Thymus (tissue), 14 donors: Measurements from ENCODE around the gene PKN2. TPM values are rescaled to one million over a fixed set of nuclear protein-coding genes. Genes with fewer than 3 reads are reported as not detected.

Experiments used
- DNase-seq, 9 donors: peaks; one replicate each; pipeline ENCODE4 v3.0.0-alpha.2; 2013; ENCODE audit warnings: low spot score in 9 of 9, low read depth in 6 of 9, missing footprints in 1 of 9
- H3K27ac ChIP-seq, 2 donors: one replicate each; pipeline ENCODE4 v1.5.1; 2013; ENCODE audit warnings: control low read depth in 1 of 2, low read depth in 1 of 2, low read length in 1 of 2, mild to moderate bottlenecking in 1 of 2, moderate library complexity in 1 of 2
- H3K27me3 ChIP-seq, 2 donors: one replicate each; pipeline ENCODE4 v1.5.1; 2013; ENCODE audit warnings: low read length in 1 of 2; ENCODE audit not compliant: control insufficient read depth in 2 of 2, insufficient read depth in 1 of 2
- H3K36me3 ChIP-seq, 2 donors: one replicate each; pipeline ENCODE4 v1.5.1; 2013; ENCODE audit warnings: low read length in 1 of 2, mild to moderate bottlenecking in 1 of 2, moderate library complexity in 1 of 2; ENCODE audit not compliant: control insufficient read depth in 2 of 2, insufficient read depth in 2 of 2
- H3K4me1 ChIP-seq, 2 donors: one replicate each; pipeline ENCODE4 v1.5.1; 2013; ENCODE audit warnings: low read length in 2 of 2; ENCODE audit not compliant: control insufficient read depth in 2 of 2, insufficient read depth in 2 of 2
- H3K4me3 ChIP-seq, 2 donors: one replicate each; pipeline ENCODE4 v1.5.1; 2013; ENCODE audit warnings: low read length in 2 of 2, control low read depth in 1 of 2, mild to moderate bottlenecking in 1 of 2
- H3K9me3 ChIP-seq, 2 donors: one replicate each; pipeline ENCODE4 v1.5.1; 2013; ENCODE audit warnings: low read length in 1 of 2, mild to moderate bottlenecking in 1 of 2; ENCODE audit not compliant: control insufficient read depth in 2 of 2, insufficient read depth in 1 of 2
- WGBS: extraction: QIAGEN DNeasy Blood & Tissue Kit; methylation state at CpG from one replicate; pipeline ENCODE4 v1.1.7; 2013; 5-methylcytosine and 5-hydroxymethylcytosine counted together
- long read RNA-seq, 10 donors: transcript quantifications; one replicate each; lab custom pipeline, GENCODE V29; 2026
- polyA plus RNA-seq: library from polyadenylated mRNA; stranded (reverse); fragments of 200-250 nt; gene quantifications from one replicate; pipeline ENCODE4 v1.2.3, GENCODE V29; 2013
- total RNA-seq: library from RNA; stranded (reverse); fragments of 120-200 nt; gene quantifications from one replicate; pipeline ENCODE4 v1.2.4, GENCODE V29; 2013
- donor health status: healthy.

Gene PKN2
- total RNA-seq, result 27.5 TPM
- 26.0 TPM for polyA plus RNA-seq
- long read RNA-seq, donor 1, result 0 reads
- long read RNA-seq, donor 2, full-length matches to known transcripts, result 6 of 22 reads
- long read RNA-seq, donor 2, partial matches to known transcripts, result 16 of 22 reads
- long read RNA-seq, donor 2, other reads (novel, unspliced or antisense), result 0 of 22 reads
- long read RNA-seq, donor 3, full-length matches to known transcripts, result 8 of 20 reads
- long read RNA-seq, donor 3, partial matches to known transcripts, result 12 of 20 reads
- long read RNA-seq, donor 3, other reads (novel, unspliced or antisense), result 0 of 20 reads
- long read RNA-seq, donor 4, partial matches to known transcripts, result 9 of 10 reads
- long read RNA-seq, donor 4, other reads (novel, unspliced or antisense), result 0 of 10 reads
- long read RNA-seq, donor 5, partial matches to known transcripts, result 18 of 22 reads
- long read RNA-seq, donor 5, other reads (novel, unspliced or antisense), result 0 of 22 reads
- long read RNA-seq, donor 6, full-length matches to known transcripts, result 6 of 6 reads
- long read RNA-seq, donor 6, partial matches to known transcripts, result 0 of 6 reads
- long read RNA-seq, donor 6, other reads (novel, unspliced or antisense), result 0 of 6 reads
- long read RNA-seq, donor 7, full-length matches to known transcripts, result 6 of 6 reads
- long read RNA-seq, donor 7, partial matches to known transcripts, result 0 of 6 reads
- long read RNA-seq, donor 7, other reads (novel, unspliced or antisense), result 0 of 6 reads
- long read RNA-seq, donor 8, partial matches to known transcripts, result 0 of 1 reads
- long read RNA-seq, donor 8, other reads (novel, unspliced or antisense), result 0 of 1 reads
- long read RNA-seq, donor 9, full-length matches to known transcripts, result 2 of 2 reads
- long read RNA-seq, donor 9, partial matches to known transcripts, result 0 of 2 reads
- long read RNA-seq, donor 9, other reads (novel, unspliced or antisense), result 0 of 2 reads
- long read RNA-seq, donor 10, full-length matches to known transcripts, result 4 of 4 reads
- long read RNA-seq, donor 10, partial matches to known transcripts, result 0 of 4 reads
- long read RNA-seq, donor 10, other reads (novel, unspliced or antisense), result 0 of 4 reads

DNA sequence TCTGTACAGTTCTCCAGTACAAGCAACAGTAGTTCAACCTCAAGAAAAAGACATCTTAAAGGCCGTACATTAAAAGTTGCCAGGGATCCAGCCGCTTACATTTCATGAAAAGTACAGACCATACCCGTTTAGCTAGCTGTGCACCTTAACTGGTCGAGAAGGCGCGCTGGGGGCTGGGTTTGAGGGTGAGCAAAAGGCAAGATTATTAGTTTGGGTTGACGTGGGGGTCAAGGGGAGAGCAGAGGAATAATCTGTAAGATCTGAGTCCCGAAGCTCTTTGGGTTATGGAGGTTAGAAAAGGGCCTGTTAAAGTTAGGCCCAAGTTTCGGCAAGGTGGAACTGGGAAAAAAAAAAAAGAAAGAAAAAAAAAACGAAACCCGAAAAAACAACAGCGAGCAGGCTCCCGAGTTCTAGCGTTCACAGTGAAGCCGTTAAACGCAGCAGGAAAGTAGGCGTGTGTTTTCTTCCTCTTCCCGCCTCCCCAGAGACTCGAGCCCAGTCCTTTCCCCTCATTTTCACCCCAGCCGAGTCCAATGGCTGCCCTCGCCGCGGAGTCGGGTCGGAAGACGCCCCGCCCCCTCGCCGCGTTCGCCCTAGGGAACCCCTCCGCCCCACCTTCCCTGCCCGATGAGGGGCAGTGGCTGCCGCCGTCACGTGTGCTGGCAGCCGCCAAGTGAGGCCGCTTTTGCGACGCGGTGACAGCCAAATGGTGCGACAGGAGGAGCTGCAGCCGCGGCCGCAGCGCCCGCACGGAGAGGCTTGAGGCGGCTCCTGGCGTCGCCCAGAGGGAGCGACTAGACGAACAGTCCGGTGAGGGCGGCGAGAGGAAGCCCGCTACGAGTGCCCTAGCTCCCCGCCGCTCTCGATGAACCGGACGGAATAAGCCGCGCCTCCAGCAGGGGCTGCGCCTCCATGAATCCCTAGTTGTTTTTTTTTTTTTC lies at the start of gene PKN2:
TSS of gene PKN2 (plus strand) at position 733 of the 941 bp plus-strand sequence. CDS start 308 bp downstream, outside the sequence.
- under 1% methylated on average over 66 of the region's 66 CpGs for WGBS

DNA sequence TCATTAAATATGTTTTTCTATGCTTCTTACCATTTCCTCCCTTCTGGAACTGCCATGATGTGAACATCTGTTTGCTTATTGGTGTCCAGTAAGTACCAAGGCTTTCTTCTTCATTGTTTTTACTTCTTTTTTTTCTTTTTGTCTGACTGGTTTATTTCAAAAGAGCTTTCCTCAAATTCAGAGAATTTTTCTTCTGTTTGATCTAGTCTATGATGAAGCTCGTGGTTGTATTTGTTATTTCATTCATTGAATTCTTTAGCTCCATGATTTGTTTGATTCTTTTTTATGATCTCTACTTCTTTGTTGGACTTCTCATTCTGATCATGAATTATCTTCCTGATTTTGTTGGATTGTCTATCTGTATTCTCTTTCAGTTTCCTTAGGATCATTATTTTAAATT lies 49.5 kb upstream of the PKN2 start:
- H3K27ac ChIP-seq, result no peak overlapping the region
- H3K27me3 ChIP-seq, result no peaks in the 10 kb centered on the region
- WGBS, result 91% methylated on average over 1 of the region's 1 CpG
- no peak for DNase-seq
- H3K36me3 ChIP-seq, result no peaks in the 10 kb centered on the region
- peaks cover 0 to 5% of the 10 kb centered on the region in 2 donors for H3K9me3 ChIP-seq
- H3K4me3 ChIP-seq, result no peak overlapping the region
- H3K4me1 ChIP-seq, result no peaks in the 10 kb centered on the region

More for the DNA sequence above, at the start of gene PKN2:
- peak; percentile 90 to 99 (median 98) for DNase-seq
- Histone ChIP-seq H3K4me1 (peaks cover 6 to 8% of the 10 kb centered on the region in 2 donors), H3K27me3 (no peaks in the 10 kb centered on the region), H3K4me3 (peak within 1 kb of the TSS; percentile 79 to 96), H3K36me3 (no peaks in the 10 kb centered on the region), H3K27ac (peak within 1 kb of the TSS; percentile 98 to 99), H3K9me3 (no peaks in the 10 kb centered on the region)

DNA sequence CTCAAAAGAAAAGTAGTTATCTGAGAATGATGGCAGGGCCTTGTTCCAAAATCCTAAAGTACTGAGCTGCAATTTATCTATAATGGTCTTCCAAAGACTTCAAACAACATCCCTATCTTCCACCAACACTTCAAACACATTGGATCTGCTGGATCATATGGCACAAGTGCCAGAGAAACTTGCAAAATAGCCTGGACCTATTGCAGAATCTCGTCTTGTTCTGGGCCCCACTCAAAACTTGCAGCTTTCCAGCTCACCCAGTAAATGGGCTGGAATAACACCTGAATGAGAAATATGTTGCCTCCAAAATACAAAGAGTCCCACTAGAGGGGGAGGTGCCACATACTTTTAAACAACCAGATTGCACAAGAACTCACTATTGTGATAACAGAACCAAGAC lies 44.0 kb upstream of the PKN2 start:
- WGBS, result 97% methylated on average over 1 of the region's 1 CpG
- no peak overlapping the region for H3K27ac ChIP-seq
- DNase-seq, result no peak
- no peaks in the 10 kb centered on the region for H3K4me1 ChIP-seq
- no peaks in the 10 kb centered on the region for H3K27me3 ChIP-seq
- peaks cover 0 to 4% of the 10 kb centered on the region in 2 donors for H3K9me3 ChIP-seq
- H3K4me3 ChIP-seq, result no peak overlapping the region
- no peaks in the 10 kb centered on the region for H3K36me3 ChIP-seq

DNA sequence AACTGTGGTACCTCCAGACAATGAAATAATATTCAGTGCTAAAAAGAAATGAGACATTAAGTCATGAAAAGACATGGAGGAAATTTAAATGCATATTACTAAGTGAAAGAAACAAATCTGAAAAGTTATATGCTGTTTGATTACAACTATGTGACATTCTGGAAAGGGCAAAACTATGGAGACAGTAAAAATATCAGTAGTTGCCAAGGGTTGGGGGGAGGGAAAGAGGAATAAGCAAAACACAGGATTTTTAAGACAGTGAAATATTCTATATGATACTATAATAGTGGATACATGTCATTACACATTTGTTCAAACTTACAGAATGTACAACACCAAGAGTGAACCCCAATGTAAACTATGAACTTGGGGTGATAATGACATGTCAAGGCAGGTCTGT lies 38.2 kb upstream of the PKN2 start:
- Histone ChIP-seq H3K27me3 (no peaks in the 10 kb centered on the region), H3K9me3 (no peaks in the 10 kb centered on the region), H3K4me3 (no peak overlapping the region), H3K36me3 (no peaks in the 10 kb centered on the region), H3K27ac (no peak overlapping the region), H3K4me1 (no peaks in the 10 kb centered on the region)
- no peak for DNase-seq

DNA sequence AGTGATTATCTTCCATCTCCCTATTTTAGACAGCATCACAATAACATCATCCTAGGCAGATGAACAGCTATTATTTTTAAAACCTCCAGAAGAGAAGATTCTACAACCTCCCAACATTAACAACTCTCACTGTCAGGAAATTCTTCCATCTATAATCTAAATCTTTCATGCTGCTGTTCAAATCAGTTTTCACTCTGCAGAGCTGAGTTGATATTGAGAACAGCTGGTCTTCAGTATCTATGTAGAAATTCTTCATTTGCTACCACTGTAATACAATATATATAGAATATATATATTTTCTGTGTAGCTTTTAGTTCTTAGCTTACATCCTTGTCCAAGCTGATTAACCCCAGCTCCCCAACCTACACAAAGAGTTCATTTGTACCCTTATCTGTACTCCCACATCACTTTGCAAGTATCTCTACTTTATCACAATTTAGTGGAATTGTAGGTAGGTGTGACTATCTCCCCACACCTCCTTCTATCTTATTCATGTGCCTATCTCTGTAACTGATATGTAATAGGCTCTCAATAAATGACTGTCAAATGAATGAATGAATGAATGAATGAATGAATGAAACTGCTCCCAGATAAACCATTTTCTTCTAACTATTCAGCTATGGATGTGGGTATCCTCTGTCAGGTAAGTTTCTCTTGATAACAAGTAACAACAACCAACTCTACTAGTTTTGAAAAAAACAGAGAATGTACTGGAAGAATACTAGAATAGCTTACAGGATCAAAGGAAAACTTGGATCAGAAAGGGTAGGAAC lies 37.4 kb upstream of the PKN2 start:
- H3K4me1 ChIP-seq, result no peaks in the 10 kb centered on the region
- no peaks in the 10 kb centered on the region for H3K27me3 ChIP-seq
- H3K27ac ChIP-seq, result no peak overlapping the region
- no peaks in the 10 kb centered on the region for H3K36me3 ChIP-seq
- H3K9me3 ChIP-seq, result no peaks in the 10 kb centered on the region
- no peak for DNase-seq
- no peak overlapping the region for H3K4me3 ChIP-seq

DNA sequence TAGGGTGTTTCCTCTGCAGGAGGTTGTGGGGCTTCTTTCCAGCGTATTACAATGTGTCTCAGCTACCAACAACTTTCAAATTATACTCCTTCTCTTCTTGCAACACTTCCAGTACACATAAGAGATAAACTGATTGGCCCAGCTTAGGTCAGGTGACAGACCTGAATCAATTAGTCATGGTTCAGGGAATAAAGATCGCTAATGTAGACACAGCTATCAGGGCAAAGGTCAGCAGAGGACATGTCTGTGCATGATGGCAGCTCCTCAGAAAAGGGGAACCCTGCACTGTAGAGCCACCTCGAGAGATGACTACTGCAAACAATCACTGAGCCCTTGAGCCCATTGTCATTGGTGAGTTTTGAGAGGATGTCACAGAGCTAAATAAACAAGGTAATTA lies 36.8 kb upstream of the PKN2 start:
- Histone ChIP-seq H3K27me3 (no peaks in the 10 kb centered on the region), H3K4me3 (no peak overlapping the region), H3K9me3 (no peaks in the 10 kb centered on the region), H3K27ac (no peak overlapping the region), H3K36me3 (no peaks in the 10 kb centered on the region), H3K4me1 (no peaks in the 10 kb centered on the region)
- WGBS, result 93% methylated on average over 3 of the region's 3 CpGs
- DNase-seq, result no peak

DNA sequence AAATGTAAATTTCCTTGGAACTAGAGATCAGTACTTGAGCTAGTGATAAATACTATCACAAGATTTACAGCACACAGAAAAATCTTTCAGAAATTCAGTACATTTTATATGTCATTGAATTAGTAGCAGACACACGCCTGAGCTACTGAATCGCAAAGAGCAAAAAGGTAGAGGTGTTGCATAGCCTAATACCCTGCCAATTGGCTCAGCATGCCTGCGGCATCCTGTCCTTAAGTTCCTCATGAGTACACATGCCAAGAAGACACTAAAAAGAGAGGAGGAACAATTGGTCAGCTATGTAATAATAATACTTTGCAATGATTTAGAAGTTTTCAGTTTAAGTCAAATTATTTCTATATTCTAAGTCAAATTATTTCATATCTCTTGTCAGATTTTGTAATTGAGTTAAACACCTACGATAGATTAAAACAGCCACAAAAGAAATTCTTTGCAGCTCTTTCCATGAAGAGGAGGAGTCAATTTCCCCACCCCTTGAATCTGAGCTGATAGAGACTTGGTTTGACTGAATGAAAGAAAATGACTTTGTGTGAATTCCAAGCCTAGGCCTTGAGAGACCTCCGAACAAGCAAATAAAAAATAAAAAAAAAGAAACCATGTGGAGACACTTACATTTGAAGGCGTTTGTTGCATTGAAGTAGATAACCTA lies 36.2 kb upstream of the PKN2 start:
- H3K4me3 ChIP-seq, result no peak overlapping the region
- H3K27me3 ChIP-seq, result no peaks in the 10 kb centered on the region
- no peaks in the 10 kb centered on the region for H3K9me3 ChIP-seq
- H3K36me3 ChIP-seq, result no peaks in the 10 kb centered on the region
- 96% methylated on average over 6 of the region's 6 CpGs for WGBS
- no peak overlapping the region for H3K27ac ChIP-seq
- no peaks in the 10 kb centered on the region for H3K4me1 ChIP-seq
- no peak for DNase-seq
